Loucy (cell line): ENCODE results near the gene PPHLN1.

Experiments used
- H2AFZ ChIP-seq: fragments of 200-600 bp; sonication (generic); 2 replicates; pipeline ENCODE4 v1.6.0; 2016; ENCODE audit warnings: antibody characterized with exemption, mild to moderate bottlenecking, low read length, moderate library complexity
- H3F3A ChIP-seq: fragments of 200-600 bp; 2 replicates; pipeline ENCODE4 v1.6.0; 2016; ENCODE audit warnings: antibody characterized with exemption, low read depth, mild to moderate bottlenecking
- H3K27me3 ChIP-seq: fragments of 200-600 bp; sonication (generic); 2 replicates; pipeline ENCODE4 v1.6.1; 2014; ENCODE audit warnings: low read length, mild to moderate bottlenecking; ENCODE audit not compliant: insufficient read depth, poor library complexity, severe bottlenecking
- H3K36me3 ChIP-seq: fragments of 200-600 bp; sonication (generic); 2 replicates; pipeline ENCODE4 v1.6.1; 2016; ENCODE audit warnings: low read length; ENCODE audit not compliant: insufficient read depth
- H3K4me1 ChIP-seq: fragments of 200-600 bp; sonication (generic); 2 replicates; pipeline ENCODE4 v1.5.1; 2014; ENCODE audit warnings: low read length, mild to moderate bottlenecking; ENCODE audit not compliant: insufficient read depth, poor library complexity, severe bottlenecking
- H3K4me2 ChIP-seq: fragments of 200-600 bp; sonication (generic); 2 replicates; pipeline ENCODE4 v1.6.0; 2014; ENCODE audit warnings: antibody characterized with exemption, low read length, low read depth, mild to moderate bottlenecking; ENCODE audit not compliant: poor library complexity, severe bottlenecking
- H3K4me3 ChIP-seq: fragments of 200-600 bp; sonication (generic); 2 replicates; pipeline ENCODE4 v1.5.1; 2014; ENCODE audit warnings: low read length, mild to moderate bottlenecking, mixed read lengths; ENCODE audit not compliant: poor library complexity, severe bottlenecking
- H3K79me2 ChIP-seq: fragments of 200-600 bp; sonication (generic); 2 replicates; pipeline ENCODE4 v1.6.1; 2014; ENCODE audit warnings: low read length; ENCODE audit not compliant: insufficient read depth
- H3K9ac ChIP-seq: fragments of 200-600 bp; sonication (generic); 2 replicates; pipeline ENCODE4 v1.6.0; 2014; ENCODE audit warnings: mild to moderate bottlenecking, low read depth, low read length, moderate library complexity; ENCODE audit not compliant: poor library complexity, severe bottlenecking
- H3K9me2 ChIP-seq: fragments of 200-600 bp; sonication (generic); replicated peaks from 2 replicates; pipeline ENCODE4 v1.6.1; 2016; ENCODE audit warnings: low read depth, low read length, mixed read lengths
- H3K9me3 ChIP-seq: fragments of 200-600 bp; sonication (generic); 2 replicates; pipeline ENCODE4 v1.6.1; 2014; ENCODE audit warnings: mild to moderate bottlenecking, antibody characterized with exemption, low read length, low read depth; ENCODE audit not compliant: insufficient read depth
- H4K20me1 ChIP-seq: fragments of 200-600 bp; sonication (generic); 2 replicates; pipeline ENCODE4 v1.6.0; 2014; ENCODE audit warnings: antibody characterized with exemption, low read length, mild to moderate bottlenecking; ENCODE audit not compliant: insufficient read depth, poor library complexity, severe bottlenecking
- CTCF ChIP-seq: fragments of 200-600 bp; sonication (generic); conservative IDR thresholded peaks from 2 replicates; pipeline ENCODE4 v1.5.1; 2014; ENCODE audit warnings: mild to moderate bottlenecking, antibody characterized with exemption, low read length
- EZH2phosphoT487 ChIP-seq: fragments of 200-600 bp; IDR thresholded peaks from 2 replicates; pipeline ENCODE4 v1.6.1; 2018; ENCODE audit warnings: antibody characterized with exemption, mild to moderate bottlenecking, moderate library complexity, borderline replicate concordance

The PPHLN1 gene, protein sequence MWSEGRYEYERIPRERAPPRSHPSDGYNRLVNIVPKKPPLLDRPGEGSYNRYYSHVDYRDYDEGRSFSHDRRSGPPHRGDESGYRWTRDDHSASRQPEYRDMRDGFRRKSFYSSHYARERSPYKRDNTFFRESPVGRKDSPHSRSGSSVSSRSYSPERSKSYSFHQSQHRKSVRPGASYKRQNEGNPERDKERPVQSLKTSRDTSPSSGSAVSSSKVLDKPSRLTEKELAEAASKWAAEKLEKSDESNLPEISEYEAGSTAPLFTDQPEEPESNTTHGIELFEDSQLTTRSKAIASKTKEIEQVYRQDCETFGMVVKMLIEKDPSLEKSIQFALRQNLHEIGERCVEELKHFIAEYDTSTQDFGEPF

GRCh38 chr12:42325653-42326474 is at the start of gene PPHLN1, which contains the start of gene ZCRB1:
TSS of gene PPHLN1 (plus strand) at chr12:42326167. CDS start at chr12:42335903, 9,736 bp downstream.
TSS of gene ZCRB1 (minus strand) at chr12:42326094. CDS start at chr12:42324102, 1,992 bp downstream.
- H3K4me3 ChIP-seq: peak within 1 kb of the TSS; percentile 95
- H3K9me2 ChIP-seq: no peaks in the 10 kb centered on the region
- H2AFZ ChIP-seq: peak within 1 kb of the TSS; percentile 92
- H3K36me3 ChIP-seq: no peaks in the 10 kb centered on the region
- peaks cover 61% of the 10 kb centered on the region for H3K79me2 ChIP-seq
- H4K20me1 ChIP-seq: peaks cover 36% of the 10 kb centered on the region
- TF ChIP-seq CTCF: no peak
- TF ChIP-seq EZH2phosphoT487: no peak
- H3K4me2 ChIP-seq: peak within 1 kb of the TSS; percentile 91
- H3K9ac ChIP-seq: peak within 1 kb of the TSS; percentile 88
- no peaks in the 10 kb centered on the region for H3F3A ChIP-seq
- no peaks in the 10 kb centered on the region for H3K9me3 ChIP-seq
- H3K27me3 ChIP-seq: no peaks in the 10 kb centered on the region
- H3K4me1 ChIP-seq: peaks cover 33% of the 10 kb centered on the region

DNA sequence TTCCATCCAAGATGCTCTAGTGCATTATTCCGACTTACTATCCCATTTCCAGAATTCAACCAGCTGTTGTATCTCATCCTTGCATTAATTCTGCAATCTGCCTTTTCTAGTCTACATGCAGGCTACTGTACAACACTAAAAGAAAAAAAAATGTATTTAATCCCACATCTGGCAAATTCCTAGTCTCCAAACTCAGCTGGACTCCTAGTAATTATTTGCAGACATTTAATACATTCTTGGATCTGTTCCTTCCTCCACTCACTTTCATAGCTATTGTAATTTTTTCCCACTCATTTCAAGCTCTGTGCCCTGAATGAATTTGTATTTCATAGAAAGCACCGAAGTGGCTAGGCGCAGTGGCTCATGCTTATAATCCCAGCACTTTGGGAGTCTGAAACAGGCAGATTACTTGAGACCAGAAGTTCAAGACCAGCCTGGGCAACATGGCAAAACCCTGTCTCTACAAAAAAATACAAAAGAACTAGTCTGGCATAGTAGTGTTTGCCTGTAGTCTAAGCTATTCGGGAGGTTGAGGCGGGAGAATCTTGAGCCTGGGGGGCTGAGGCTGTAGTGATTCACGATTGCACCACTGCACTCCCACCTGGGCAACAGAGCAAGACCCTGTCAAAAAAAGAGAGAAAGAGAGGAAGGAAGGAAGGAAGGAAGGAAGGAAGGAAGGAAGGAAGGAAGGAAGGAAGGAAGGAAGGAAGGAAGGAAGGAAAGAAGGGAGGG is 48.4 kb upstream of the PPHLN1 start:
- Histone ChIP-seq H3K27me3 (no peaks in the 10 kb centered on the region), H3K79me2 (no peaks in the 10 kb centered on the region), H3K9me2 (no peaks in the 10 kb centered on the region), H3K4me3 (no peak overlapping the region), H3K4me2 (no peak overlapping the region), H3K9me3 (no peaks in the 10 kb centered on the region), H2AFZ (no peak overlapping the region), H3K9ac (no peak overlapping the region), H3K4me1 (no peaks in the 10 kb centered on the region), H4K20me1 (no peaks in the 10 kb centered on the region), H3F3A (no peaks in the 10 kb centered on the region), H3K36me3 (no peaks in the 10 kb centered on the region)
- no peak for TF ChIP-seq CTCF

GRCh38 chr12:42278128-42278510 is 47.8 kb upstream of the PPHLN1 start:
- Histone ChIP-seq H3K9ac (no peak overlapping the region), H3K4me2 (no peak overlapping the region), H3K9me3 (no peaks in the 10 kb centered on the region), H3K36me3 (no peaks in the 10 kb centered on the region), H3K27me3 (no peaks in the 10 kb centered on the region), H3K4me3 (no peak overlapping the region), H4K20me1 (no peaks in the 10 kb centered on the region), H3K79me2 (no peaks in the 10 kb centered on the region), H3F3A (no peaks in the 10 kb centered on the region), H3K9me2 (no peaks in the 10 kb centered on the region), H3K4me1 (no peaks in the 10 kb centered on the region), H2AFZ (no peak overlapping the region)
- TF ChIP-seq EZH2phosphoT487 (no peak), CTCF (no peak)
